Skin epidermis (tissue), 12 donors: Measurements from ENCODE around the gene PLCB2.

ENCODE experiments used
- H3K27ac ChIP-seq, 21 experiments: fragments of 200-600 bp; sonication (generic) in 11 of 21; one replicate each; pipeline ENCODE4 v1.5.0; 2020; ENCODE audit warnings: mild to moderate bottlenecking in 3 of 21, inconsistent platforms in 2 of 21, moderate library complexity in 2 of 21
- H3K4me3 ChIP-seq, 7 experiments: fragments of 200-600 bp; sonication (generic) in 2 of 7; one replicate each; pipeline ENCODE4 v1.5.0; 2020; ENCODE audit warnings: inconsistent platforms in 2 of 7, mild to moderate bottlenecking in 2 of 7, moderate library complexity in 1 of 7

Gene PLCB2

DNA sequence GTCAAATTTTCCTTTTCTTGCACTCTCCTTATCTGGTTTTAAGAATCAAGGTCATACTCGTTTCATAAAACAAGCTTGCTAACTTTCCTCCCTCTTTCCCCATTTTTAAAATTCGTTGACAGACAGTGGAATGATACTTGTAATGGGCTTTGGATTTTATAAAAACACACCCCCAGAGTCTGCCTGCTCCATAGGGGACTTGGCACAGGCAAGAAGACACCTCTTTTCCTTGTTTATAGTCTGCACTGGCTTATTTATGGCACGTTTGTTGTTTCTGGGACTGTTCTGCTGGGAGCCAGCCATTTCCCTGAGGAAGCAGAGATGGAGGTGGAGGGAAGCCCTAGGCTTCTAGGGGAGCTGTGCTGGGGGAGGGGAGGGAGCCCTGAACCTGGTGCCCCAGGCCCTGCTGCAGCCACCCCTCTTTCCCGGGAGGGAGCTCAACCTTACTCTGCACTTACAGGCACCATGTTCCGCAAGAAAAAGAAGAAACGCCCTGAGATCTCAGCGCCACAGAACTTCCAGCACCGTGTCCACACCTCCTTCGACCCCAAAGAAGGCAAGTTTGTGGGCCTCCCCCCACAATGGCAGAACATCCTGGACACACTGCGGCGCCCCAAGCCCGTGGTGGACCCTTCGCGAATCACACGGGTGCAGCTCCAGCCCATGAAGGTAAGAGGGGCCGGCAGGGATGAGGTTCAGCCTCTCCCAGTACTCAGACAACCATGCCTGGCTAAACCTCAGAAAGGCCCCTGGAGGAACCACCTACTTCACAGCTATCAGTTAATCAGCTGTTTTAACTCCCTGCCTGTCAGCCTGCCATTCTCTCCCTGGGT is 43.2 kb downstream of the PLCB2 start:
- no peak overlapping the region for H3K27ac ChIP-seq
- H3K4me3 ChIP-seq: no peak overlapping the region

GRCh38 chr15:40263024-40263754 is 44.5 kb downstream of the PLCB2 start:
- Histone ChIP-seq H3K4me3 (no peak overlapping the region), H3K27ac (peak overlapping the region in 1 of 21 experiments; percentile 21)

GRCh38 chr15:40259021-40259420 is 48.7 kb downstream of the PLCB2 start:
- Histone ChIP-seq H3K4me3 (no peak overlapping the region), H3K27ac (no peak overlapping the region)

GRCh38 chr15:40258544-40258943 is 49.2 kb downstream of the PLCB2 start:
- Histone ChIP-seq H3K4me3 (no peak overlapping the region), H3K27ac (no peak overlapping the region)

GRCh38 chr15:40257656-40258450 is 49.9 kb downstream of the PLCB2 start:
- H3K4me3 ChIP-seq: no peak overlapping the region
- H3K27ac ChIP-seq: no peak overlapping the region

DNA sequence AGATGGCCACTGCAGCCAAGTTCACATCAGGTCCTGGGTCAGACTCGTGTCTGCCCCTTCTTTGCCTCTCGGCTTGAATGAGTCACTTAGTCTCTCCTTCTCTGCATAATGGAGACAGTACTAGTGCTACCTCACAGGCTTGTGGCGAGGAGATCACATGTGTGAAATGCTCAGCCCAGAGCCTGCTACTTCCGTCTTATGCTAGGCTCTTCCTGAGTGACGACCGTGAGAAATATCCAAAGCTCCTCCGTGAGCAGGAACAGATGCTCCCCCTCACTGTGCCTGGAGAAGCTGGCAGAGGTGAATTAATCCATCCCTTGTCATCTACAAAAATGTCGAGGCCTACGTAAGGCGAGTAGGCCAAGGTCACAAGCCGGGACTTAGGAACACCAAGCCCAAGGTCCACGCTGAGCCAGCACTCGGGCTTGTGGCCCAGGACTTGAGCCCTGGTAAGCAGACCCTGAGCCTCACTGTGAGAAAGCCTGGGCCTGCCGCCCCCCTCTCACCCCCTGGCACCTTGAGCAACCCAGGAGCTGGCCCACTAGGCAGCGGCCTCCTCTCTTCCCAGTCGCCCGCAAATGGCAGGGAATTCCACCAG is 51.0 kb downstream of the PLCB2 start:
- Histone ChIP-seq H3K27ac (no peak overlapping the region), H3K4me3 (no peak overlapping the region)

DNA sequence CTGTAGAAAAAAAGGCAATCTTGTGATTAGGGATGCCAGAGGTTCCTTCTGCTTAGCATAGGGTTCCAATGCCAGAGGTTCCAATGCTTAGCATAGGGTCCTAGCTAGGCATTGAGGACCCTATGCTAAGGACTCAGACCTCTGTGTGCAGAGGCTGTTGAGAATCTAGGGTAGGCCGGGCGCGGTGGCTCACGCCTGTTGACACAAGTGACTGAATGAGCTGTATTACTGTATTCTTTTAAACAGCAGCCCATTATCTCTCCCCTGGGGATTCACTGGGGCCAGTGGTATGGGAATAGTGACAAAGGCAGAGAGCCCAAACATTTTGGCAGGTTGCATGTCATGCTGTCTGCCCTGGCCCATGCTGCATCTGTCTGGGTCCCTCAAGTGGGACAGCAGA is 52.7 kb downstream of the PLCB2 start:
- Histone ChIP-seq H3K4me3 (no peak overlapping the region), H3K27ac (no peak overlapping the region)

- H3K4me3 ChIP-seq: no peak overlapping the region
- H3K27ac ChIP-seq: no peak overlapping the region
These were observed 53.3 kb downstream of the PLCB2 start for GRCh38 chr15:40254452-40254851.

DNA sequence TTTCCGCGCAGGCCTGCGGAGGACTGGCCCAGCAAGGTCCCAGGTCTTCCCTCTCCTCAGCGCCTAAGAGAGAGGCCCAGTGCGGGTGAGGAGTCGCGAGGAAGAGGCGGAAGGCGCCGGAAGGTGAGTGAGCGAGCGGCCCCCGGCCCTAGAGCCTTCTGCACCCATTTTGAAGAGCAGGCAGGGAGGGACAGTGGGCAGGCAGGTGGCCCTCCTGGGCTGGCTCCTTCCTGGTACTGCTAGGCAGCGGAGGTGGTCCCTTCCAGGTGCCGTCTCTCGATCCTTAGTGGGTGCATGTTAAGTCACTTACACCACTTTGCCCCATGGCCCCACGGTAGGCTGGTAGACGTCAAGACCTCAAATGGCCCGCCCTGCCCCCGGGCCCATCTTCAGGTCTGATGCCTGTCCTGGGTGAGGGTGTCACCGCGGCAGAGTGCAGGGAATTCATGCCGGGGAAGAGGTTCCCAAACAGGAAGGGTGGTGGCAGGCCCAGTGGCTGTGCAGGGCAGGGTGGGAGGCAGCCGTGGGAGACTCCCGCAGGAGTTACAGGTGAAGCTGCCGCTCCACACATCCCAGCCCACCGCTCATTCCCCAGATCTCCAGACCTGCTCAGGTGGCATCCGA is 54.5 kb downstream of the PLCB2 start:
- Histone ChIP-seq H3K27ac (peak overlapping the region in 17 of 21 experiments; percentile 14 to 83 (median 51)), H3K4me3 (peak overlapping the region; percentile 29 to 59 (median 49))

- Histone ChIP-seq H3K27ac (peak overlapping the region in 19 of 21 experiments; percentile 2 to 83 (median 51)), H3K4me3 (peak overlapping the region; percentile 29 to 59 (median 49))
These were observed 55.1 kb downstream of the PLCB2 start for GRCh38 chr15:40252438-40253166.

- Histone ChIP-seq H3K4me3 (peak overlapping the region; percentile 29 to 59 (median 49)), H3K27ac (peak overlapping the region in 12 of 21 experiments; percentile 20 to 83 (median 63))
These were observed 55.6 kb downstream of the PLCB2 start for GRCh38 chr15:40252141-40252437.

DNA sequence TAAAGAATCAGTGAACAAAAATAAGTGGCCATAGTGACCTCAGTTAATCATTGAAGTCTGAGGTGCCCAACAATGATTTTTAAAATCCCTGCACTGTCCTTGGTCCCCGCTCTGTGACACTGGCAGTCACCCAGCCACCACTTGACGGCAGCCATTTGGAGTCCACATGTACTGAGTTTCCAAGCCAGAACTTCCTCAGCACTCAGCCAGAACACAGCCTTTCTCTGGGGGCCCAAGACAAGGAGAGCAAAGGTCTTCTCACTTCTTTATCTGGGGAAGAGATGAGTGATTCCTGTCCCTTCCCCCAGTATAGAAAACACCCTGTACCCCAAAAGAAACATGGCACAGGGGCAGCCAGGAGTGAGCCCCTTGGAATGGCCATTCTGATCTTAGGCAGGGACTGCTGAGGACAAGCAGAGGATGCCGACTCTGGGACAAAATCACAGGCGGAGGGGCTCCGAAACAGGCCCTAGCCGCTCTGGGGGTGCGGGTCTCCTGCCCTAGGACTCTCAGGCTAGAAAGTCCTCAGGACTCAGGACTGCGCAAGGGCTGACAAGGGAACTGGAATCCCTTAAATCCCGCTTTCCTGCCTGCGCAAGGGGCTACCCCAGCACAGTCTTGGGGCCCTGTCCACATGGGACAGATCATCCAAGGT is 56.1 kb downstream of the PLCB2 start:
- Histone ChIP-seq H3K27ac (peak overlapping the region in 6 of 21 experiments; percentile 29 to 83 (median 63)), H3K4me3 (peak overlapping the region in 3 of 7 experiments; percentile 46 to 49 (median 47))

DNA sequence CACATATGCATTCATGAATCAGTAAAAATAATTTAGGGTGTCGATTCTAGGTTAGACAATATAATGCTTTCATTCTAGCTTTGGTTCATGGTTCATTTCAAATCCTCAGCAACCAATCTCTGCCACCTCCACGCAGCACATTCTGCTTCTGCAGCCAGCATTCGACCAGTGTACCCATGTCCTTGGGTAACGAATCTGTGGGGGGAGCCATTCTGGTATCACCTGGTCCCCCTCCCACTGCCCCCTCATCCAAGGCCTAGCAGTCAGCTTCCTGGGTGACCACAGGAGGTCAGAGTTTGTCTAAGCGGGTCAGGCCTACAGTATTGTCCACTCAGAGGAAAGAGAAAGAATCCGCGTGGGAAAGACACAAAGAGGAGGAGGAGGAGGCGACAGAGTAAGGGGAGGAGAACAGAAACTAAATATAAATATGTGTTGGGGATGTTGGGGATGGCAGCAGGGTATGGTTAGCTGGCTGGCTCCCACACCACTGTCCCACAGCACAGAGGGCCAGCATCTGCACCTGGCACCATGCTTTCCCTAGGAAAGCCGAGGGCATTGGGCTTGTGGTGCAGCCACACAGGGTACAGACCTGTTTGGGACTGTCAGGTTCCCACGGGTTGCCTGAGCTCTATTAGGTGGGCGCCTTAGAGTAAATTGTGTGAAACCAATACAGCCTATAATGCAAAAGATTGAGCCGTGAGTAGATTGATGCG is 56.8 kb downstream of the PLCB2 start:
- H3K4me3 ChIP-seq: no peak overlapping the region
- H3K27ac ChIP-seq: no peak overlapping the region

DNA sequence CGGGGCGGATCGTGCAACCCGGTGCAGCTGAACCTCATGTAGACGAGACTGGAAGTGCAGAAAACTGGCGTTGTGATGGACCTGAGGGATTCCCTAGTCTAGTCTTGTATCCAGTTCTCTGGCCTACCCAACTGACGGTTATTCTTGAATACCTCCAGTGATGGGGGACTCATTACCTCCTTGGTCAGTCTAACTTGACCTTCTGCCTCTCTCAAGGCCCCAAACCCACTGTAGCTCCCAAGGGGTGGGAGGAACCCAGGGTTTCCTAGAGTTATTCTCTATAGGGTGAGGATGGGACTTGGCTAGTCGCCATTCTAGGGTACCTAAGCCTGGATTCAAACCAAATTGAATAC is 57.5 kb downstream of the PLCB2 start:
- no peak overlapping the region for H3K27ac ChIP-seq
- no peak overlapping the region for H3K4me3 ChIP-seq

DNA sequence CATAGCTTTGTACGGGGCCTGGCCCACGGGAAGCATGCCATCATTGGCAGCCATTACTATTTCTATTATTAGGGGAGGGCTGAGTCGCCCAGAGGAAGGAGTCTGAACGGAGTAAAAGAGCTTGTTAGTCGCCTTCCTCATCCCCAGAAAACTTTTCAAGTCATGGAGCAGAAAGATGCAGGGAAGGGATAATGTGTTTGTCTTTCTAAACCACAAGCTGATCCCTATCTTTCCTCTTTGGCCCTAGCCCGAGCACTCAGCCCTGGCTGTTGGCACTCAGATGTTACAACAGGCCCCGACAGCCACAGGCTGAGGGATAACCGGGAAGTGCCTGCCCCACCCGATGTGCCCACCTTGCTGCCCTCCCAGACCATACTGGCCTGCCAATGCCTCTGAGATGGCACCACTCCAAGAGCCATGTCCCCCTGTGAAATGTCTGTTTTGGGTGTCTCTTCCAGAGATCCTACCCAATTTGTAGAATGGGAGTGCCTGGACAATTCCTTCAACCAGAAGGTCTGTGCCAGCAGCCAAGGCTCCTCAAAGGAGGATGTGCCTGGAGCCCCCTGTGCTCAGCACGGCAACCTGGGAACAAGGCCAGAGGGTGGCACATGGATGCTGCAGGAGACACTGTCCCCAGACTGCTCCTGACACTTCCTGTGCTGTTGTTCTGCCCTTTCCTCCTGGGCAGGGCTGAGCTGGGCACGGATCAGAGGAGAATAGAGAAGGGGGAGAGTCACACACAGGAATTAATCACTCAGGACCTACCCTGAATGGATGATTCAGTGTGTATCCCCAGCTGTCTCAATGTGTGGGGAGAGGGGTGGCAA is 58.0 kb downstream of the PLCB2 start:
- Histone ChIP-seq H3K4me3 (no peak overlapping the region), H3K27ac (peak overlapping the region in 10 of 21 experiments; percentile 6 to 59 (median 27))

DNA sequence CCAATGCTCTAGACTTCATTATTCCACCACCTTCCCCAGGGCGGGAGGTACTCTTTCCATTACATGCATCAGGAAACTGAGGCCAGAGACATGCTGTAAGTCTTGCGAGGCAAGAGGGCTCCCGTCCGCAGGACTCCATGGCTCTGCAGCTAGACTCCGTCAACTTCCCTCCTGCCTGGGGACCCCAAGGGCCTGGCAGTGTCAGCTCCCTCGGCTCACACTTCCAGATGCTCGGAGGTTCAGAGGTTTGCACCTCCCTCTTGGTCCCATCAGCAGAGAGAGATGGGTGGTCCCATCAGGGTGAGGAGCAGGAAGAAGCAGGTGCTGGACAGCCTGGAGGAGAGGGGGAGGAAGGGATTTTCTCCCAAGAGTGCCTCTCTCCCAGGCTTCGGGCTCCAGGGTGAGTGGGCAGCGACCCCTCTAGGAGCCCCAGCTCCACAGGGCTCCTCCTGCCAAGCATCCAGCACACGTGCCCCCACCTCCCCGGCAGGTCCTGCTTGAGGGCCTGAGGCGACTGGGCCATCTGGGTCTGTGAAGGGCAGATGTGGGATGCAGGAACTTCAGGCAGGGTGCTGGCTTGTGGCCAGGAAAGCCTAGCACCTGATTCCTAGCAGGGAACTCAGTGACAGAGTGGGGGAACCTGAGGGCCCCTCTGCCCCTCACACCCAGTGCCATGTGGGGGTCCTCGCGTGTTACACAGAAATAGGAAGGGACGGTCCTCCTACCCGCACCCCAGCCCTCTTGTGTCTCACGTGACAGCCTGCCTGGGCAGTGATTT is 59.5 kb downstream of the PLCB2 start:
- H3K4me3 ChIP-seq: no peak overlapping the region
- no peak overlapping the region for H3K27ac ChIP-seq
